Gastrocnemius medialis (tissue), 4 donors: Measurements from ENCODE around the gene NR3C2.

Experiments used
- POLR2A ChIP-seq, 2 donors: fragments of 450-650 bp; IDR thresholded peaks; one replicate each; pipeline ENCODE4 v1.6.1; 2017; ENCODE audit warnings: antibody characterized with exemption in 2 of 2, mild to moderate bottlenecking in 2 of 2, moderate library complexity in 2 of 2
- TF ChIP-seq, protein P1 (sequence below), 5 experiments: fragments of 450-650 bp in 3 of 5; fragments of 200-600 bp in 2 of 5; sonication (generic) in 2 of 5; IDR thresholded peaks in 4 of 5; conservative IDR thresholded peaks in 1 of 5; 1 replicate in 4 of 5; 2 replicates in 1 of 5; pipeline ENCODE4 v1.5.1; 2016 to 2019; ENCODE audit warnings: antibody characterized with exemption in 5 of 5, mild to moderate bottlenecking in 3 of 5, moderate library complexity in 3 of 5

DNA sequence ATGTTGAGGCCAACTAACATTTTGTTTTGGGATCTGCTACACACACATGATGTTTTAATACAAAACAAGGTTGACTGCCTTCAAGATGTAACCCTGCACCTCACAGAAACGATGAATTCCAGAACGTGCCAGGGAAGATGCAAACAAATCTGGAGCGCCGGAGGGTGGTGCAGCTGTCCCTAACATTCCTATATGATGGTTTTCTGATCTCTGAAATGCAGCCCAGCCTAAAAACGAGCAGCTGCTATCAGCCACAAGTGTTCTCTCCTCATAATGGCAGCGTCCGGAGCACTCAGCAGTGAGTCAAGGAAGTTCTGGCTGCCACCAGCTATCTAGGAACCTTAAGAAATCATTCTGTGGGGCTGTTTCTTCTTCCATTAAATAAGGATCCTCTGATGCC is 333.4 kb downstream of the NR3C2 start:
- TF ChIP-seq, protein P1, sequence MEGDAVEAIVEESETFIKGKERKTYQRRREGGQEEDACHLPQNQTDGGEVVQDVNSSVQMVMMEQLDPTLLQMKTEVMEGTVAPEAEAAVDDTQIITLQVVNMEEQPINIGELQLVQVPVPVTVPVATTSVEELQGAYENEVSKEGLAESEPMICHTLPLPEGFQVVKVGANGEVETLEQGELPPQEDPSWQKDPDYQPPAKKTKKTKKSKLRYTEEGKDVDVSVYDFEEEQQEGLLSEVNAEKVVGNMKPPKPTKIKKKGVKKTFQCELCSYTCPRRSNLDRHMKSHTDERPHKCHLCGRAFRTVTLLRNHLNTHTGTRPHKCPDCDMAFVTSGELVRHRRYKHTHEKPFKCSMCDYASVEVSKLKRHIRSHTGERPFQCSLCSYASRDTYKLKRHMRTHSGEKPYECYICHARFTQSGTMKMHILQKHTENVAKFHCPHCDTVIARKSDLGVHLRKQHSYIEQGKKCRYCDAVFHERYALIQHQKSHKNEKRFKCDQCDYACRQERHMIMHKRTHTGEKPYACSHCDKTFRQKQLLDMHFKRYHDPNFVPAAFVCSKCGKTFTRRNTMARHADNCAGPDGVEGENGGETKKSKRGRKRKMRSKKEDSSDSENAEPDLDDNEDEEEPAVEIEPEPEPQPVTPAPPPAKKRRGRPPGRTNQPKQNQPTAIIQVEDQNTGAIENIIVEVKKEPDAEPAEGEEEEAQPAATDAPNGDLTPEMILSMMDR (IDR thresholded peaks at IDR 0.05 in 4 of 5, conservative IDR thresholded peaks at IDR 0.05 in 1 of 5) = no peak
- TF ChIP-seq POLR2A (IDR thresholded peaks at IDR 0.05) = no peak
